OCI-LY3 (cell line): Measurements from ENCODE around the gene THY1.

ENCODE experiments used
- CTCF ChIP-seq: fragments of 200-600, 300-600 bp; sonication (generic); IDR thresholded peaks from 2 replicates; pipeline ENCODE4 v1.5.1; 2014; ENCODE audit warnings: antibody characterized with exemption, low read length, low read depth
- EZH2phosphoT487 ChIP-seq: fragments of 200-600 bp; shearing (Covaris generic); IDR thresholded peaks from 2 replicates; pipeline ENCODE4 v1.6.1; 2018; ENCODE audit warnings: antibody characterized with exemption, mixed run types, low read depth

- TF ChIP-seq CTCF (no peak), EZH2phosphoT487 (no peak)
Observed at GRCh38 chr11:119369132-119369925, 53.6 kb downstream of the THY1 start.
